NT2/D1 (cell line): ENCODE data around the gene LTBP2.

ENCODE experiments used
- YY1 ChIP-seq: IDR thresholded peaks from 2 replicates; pipeline ENCODE4 v1.6.1; 2011; ENCODE audit not compliant: insufficient read length, insufficient read depth
- ZNF274 ChIP-seq: IDR thresholded peaks from 2 replicates; pipeline ENCODE4 v1.6.1; 2011; ENCODE audit warnings: mild to moderate bottlenecking, low read depth, low read length

- TF ChIP-seq ZNF274 (no peak), YY1 (no peak)
Measured at GRCh38 chr14:74550071-74550470, 62.0 kb downstream of the LTBP2 start.
